Astrocyte of the cerebellum (primary cell): ENCODE results near the gene NEAT1.
A peak's percentile ranks its signal among the peaks of the same experiment; 100 is the strongest.
"Not testable (repeated sequence)": the region's sequence is repeated elsewhere in the genome, so short reads cannot be mapped to it uniquely, and the experiment has no call there.

Experiments
- DNase-seq: peaks from one replicate; pipeline ENCODE4 v3.0.0-alpha.2; 2011; ENCODE audit warnings: low read depth
- H3K4me3 ChIP-seq: 2 replicates; pipeline ENCODE4 v1.5.1; 2011; ENCODE audit warnings: mild to moderate bottlenecking, low read depth, low read length, moderate library complexity
- CTCF ChIP-seq: IDR thresholded peaks from 2 replicates; pipeline ENCODE4 v1.5.1; 2012; ENCODE audit warnings: low read length, low read depth, moderate library complexity, mild to moderate bottlenecking; ENCODE audit errors: missing control alignments
- in situ Hi-C: cut with HindIII; loops from 2 replicates; pipeline ENCODE4 v1.10.0; 2017; ENCODE audit warnings: low sequenced_read_pairs

The NEAT1 gene

GRCh38 chr11:65471447-65471891 is 48.9 kb downstream of the NEAT1 start:
- DNase-seq: no peak
- peak overlapping the region; percentile 0 for H3K4me3 ChIP-seq
- TF ChIP-seq CTCF: peak; percentile 52
- in situ Hi-C loops: no loop called here

- in situ Hi-C loops, DNase-seq, H3K4me3 ChIP-seq: not testable (repeated sequence)
Measured at GRCh38 chr11:65472588-65473277, 50.1 kb downstream of the NEAT1 start.

GRCh38 chr11:65473278-65473860 is 50.8 kb downstream of the NEAT1 start:
- no peak overlapping the region for H3K4me3 ChIP-seq
- in situ Hi-C loops: no loop called here
- DNase-seq: no peak
- TF ChIP-seq CTCF: no peak

- TF ChIP-seq CTCF: no peak
- in situ Hi-C loops: no loop called here
- no peak for DNase-seq
- no peak overlapping the region for H3K4me3 ChIP-seq
Measured at GRCh38 chr11:65474864-65475263, 52.3 kb downstream of the NEAT1 start.

- in situ Hi-C loops: no loop called here
- peak overlapping the region; percentile 72 for H3K4me3 ChIP-seq
- DNase-seq: no peak
- TF ChIP-seq CTCF: no peak
Measured at GRCh38 chr11:65476632-65477148, 54.1 kb downstream of the NEAT1 start.

GRCh38 chr11:65477149-65477965 is 54.8 kb downstream of the NEAT1 start:
- in situ Hi-C loops: no loop called here
- no peak for DNase-seq
- H3K4me3 ChIP-seq: peak overlapping the region; percentile 72
- TF ChIP-seq CTCF: no peak
